RWPE2 (cell line): ENCODE data around the gene FAM50B.

Experiments
- ATAC-seq: fragments of 200-7000 bp; cut with Tn5 transposase; 3 replicates; pipeline ENCODE4 v1.9.1; 2021; ENCODE audit warnings: low read depth
- DNase-seq: peaks from one replicate; pipeline ENCODE4 v3.0.0-alpha.2; 2020; ENCODE audit warnings: low spot score
- H3K27ac ChIP-seq: fragments of 450-650 bp; 2 replicates; pipeline ENCODE4 v1.5.1; 2017; ENCODE audit warnings: mild to moderate bottlenecking; ENCODE audit not compliant: poor library complexity, severe bottlenecking
- H3K27me3 ChIP-seq: fragments of 250-450 bp; sonication (Bioruptor Pico); 2 replicates; pipeline ENCODE4 v1.5.1; 2021; ENCODE audit warnings: mild to moderate bottlenecking, moderate library complexity; ENCODE audit not compliant: insufficient read depth, poor library complexity, severe bottlenecking
- H3K36me3 ChIP-seq: fragments of 250-450 bp; sonication (Bioruptor Pico); 2 replicates; pipeline ENCODE4 v1.5.1; 2020; ENCODE audit warnings: low read depth, mild to moderate bottlenecking, moderate library complexity
- H3K4me1 ChIP-seq: fragments of 250-450 bp; sonication (Bioruptor Pico); 2 replicates; pipeline ENCODE4 v1.5.1; 2021; ENCODE audit warnings: mild to moderate bottlenecking, moderate library complexity; ENCODE audit not compliant: insufficient read depth, poor library complexity, severe bottlenecking
- H3K4me3 ChIP-seq: fragments of 250-450 bp; sonication (Bioruptor Pico); 2 replicates; pipeline ENCODE4 v1.5.1; 2021; ENCODE audit warnings: mild to moderate bottlenecking, moderate library complexity; ENCODE audit not compliant: severe bottlenecking
- H3K9me3 ChIP-seq: fragments of 250-450 bp; sonication (Bioruptor Pico); 2 replicates; pipeline ENCODE4 v1.5.1; 2021; ENCODE audit warnings: mild to moderate bottlenecking, moderate library complexity; ENCODE audit not compliant: severe bottlenecking
- CTCF ChIP-seq: fragments of 450-650 bp; IDR thresholded peaks from one replicate; pipeline ENCODE4 v1.5.1; 2017; ENCODE audit warnings: mild to moderate bottlenecking, moderate library complexity; ENCODE audit not compliant: poor library complexity, severe bottlenecking

Gene FAM50B

GRCh38 chr6:3844097-3844463 lies 5.1 kb upstream of the FAM50B start:
- TF ChIP-seq CTCF = no peak
- DNase-seq = no peak
- Histone ChIP-seq H3K27me3 (no peaks in the 10 kb centered on the region), H3K9me3 (no peaks in the 10 kb centered on the region), H3K4me1 (peaks cover 46% of the 10 kb centered on the region), H3K36me3 (no peaks in the 10 kb centered on the region), H3K4me3 (no peak overlapping the region), H3K27ac (peak overlapping the region; percentile 84)
- ATAC-seq = peak; percentile 47; the same call in 2 of the 3 replicates

GRCh38 chr6:3847521-3847920 lies 1.7 kb upstream of the FAM50B start:
- Histone ChIP-seq H3K9me3 (no peaks in the 10 kb centered on the region), H3K4me1 (peaks cover 22% of the 10 kb centered on the region), H3K4me3 (no peak overlapping the region), H3K36me3 (no peaks in the 10 kb centered on the region), H3K27ac (no peak overlapping the region), H3K27me3 (no peaks in the 10 kb centered on the region)
- TF ChIP-seq CTCF = no peak
- no peak for ATAC-seq
- no peak for DNase-seq

- DNase-seq (no peak), ATAC-seq (no peak)
- H3K4me1 ChIP-seq = peaks cover 13% of the 10 kb centered on the region
- H3K27me3 ChIP-seq = no peaks in the 10 kb centered on the region
- H3K36me3 ChIP-seq = no peaks in the 10 kb centered on the region
- H3K9me3 ChIP-seq = no peaks in the 10 kb centered on the region
- H3K4me3 ChIP-seq = no peak overlapping the region
- peak overlapping the region; percentile 15 for H3K27ac ChIP-seq
- TF ChIP-seq CTCF = no peak
Observed at GRCh38 chr6:3848380-3848779, 793 bp upstream of the FAM50B start.

GRCh38 chr6:3849681-3850450 lies 693 bp downstream of the FAM50B start:
- TF ChIP-seq CTCF = no peak
- peak; percentile 68 for DNase-seq
- Histone ChIP-seq H3K27ac (peak overlapping the region; percentile 15), H3K36me3 (no peaks in the 10 kb centered on the region), H3K9me3 (no peaks in the 10 kb centered on the region), H3K27me3 (no peaks in the 10 kb centered on the region), H3K4me1 (no peaks in the 10 kb centered on the region), H3K4me3 (peak overlapping the region; percentile 39)
- ATAC-seq = no peak
